AG04450 (cell line): ENCODE measurements around the gene MRPL10. TPM values are rescaled to one million over a fixed set of nuclear protein-coding genes. Genes with fewer than 3 reads are reported as not detected.

Experiments used
- CTCF ChIA-PET: fragments of 300-600, 350-600 bp; formaldehyde crosslinking; extraction: SDS; loops from one replicate; lab custom pipeline; 2022; ENCODE audit warnings: antibody characterized with exemption, inconsistent platforms; lab: Charles Lee
- POLR2A ChIA-PET: fragments of 350-600 bp; formaldehyde crosslinking; extraction: SDS; loops from one replicate; lab custom pipeline; 2021; ENCODE audit warnings: antibody characterized with exemption, inconsistent platforms; lab: Yijun Ruan, JAX
- DNase-seq: peaks from one replicate; pipeline ENCODE4 v3.0.0-alpha.2; 2011; ENCODE audit warnings: low read depth, low spot score
- H3K27ac ChIP-seq: one replicate; pipeline ENCODE4 v1.5.1; 2012; ENCODE audit warnings: low read depth, low read length, control low read depth
- H3K27me3 ChIP-seq: one replicate; pipeline ENCODE4 v1.6.0; 2012; ENCODE audit warnings: low read length; ENCODE audit not compliant: control insufficient read depth, insufficient read depth
- H3K4me3 ChIP-seq: 2 replicates; pipeline ENCODE4 v1.5.1; 2011; ENCODE audit warnings: mild to moderate bottlenecking, low read depth, low read length, control low read depth
- H3K9me3 ChIP-seq: 2 replicates; pipeline ENCODE4 v1.5.1; 2012; ENCODE audit warnings: low read length; ENCODE audit not compliant: control insufficient read depth, insufficient read depth
- CTCF ChIP-seq: IDR thresholded peaks from 2 replicates; pipeline ENCODE4 v1.5.1; 2011; ENCODE audit warnings: low read depth, low read length, control low read depth, inconsistent platforms
- polyA plus RNA-seq: library from polyadenylated mRNA; depleted of rRNA; stranded (reverse); fragments of >200 nt; gene quantifications from 2 replicates; pipeline ENCODE4 v1.2.3, GENCODE V29; 2011

Gene MRPL10
- polyA plus RNA-seq, 1 experiment = 64.4 TPM

- Histone ChIP-seq H3K27ac (peak overlapping the region; percentile 82), H3K4me3 (peak overlapping the region; percentile 98), H3K9me3 (no peaks in the 10 kb centered on the region), H3K27me3 (no peaks in the 10 kb centered on the region)
- ChIA-PET CTCF (interaction anchor here (0.7 to 2.0 kb wide), 5 partner anchors 10 to 197 kb away, joined by 3 to 25 read pairs (median 5); partner anchors contain the start of gene SCRN2), POLR2A (interaction anchor here (1.6 kb wide), 1 partner anchor 9 kb away, joined by 19 read pairs; the partner anchor contains the start of gene OSBPL7)
- no peak for DNase-seq
- TF ChIP-seq CTCF = no peak
Observed at GRCh38 chr17:47830396-47831002, 842 bp downstream of the MRPL10 start.

GRCh38 chr17:47829870-47830269 lies 1.5 kb downstream of the MRPL10 start:
- ChIA-PET CTCF (interaction anchor here (0.6 kb wide), 1 partner anchor 13 kb away, joined by 7 read pairs; no protein-coding TSS in a partner anchor), POLR2A (interaction anchor here (0.6 kb wide), 1 partner anchor 762 kb away, joined by 3 read pairs; no protein-coding TSS in a partner anchor)
- no peak for DNase-seq
- Histone ChIP-seq H3K27ac (no peak overlapping the region), H3K4me3 (no peak overlapping the region), H3K9me3 (no peaks in the 10 kb centered on the region), H3K27me3 (no peaks in the 10 kb centered on the region)
- TF ChIP-seq CTCF = no peak

GRCh38 chr17:47823519-47823918 lies 7.8 kb downstream of the MRPL10 start:
- no peaks in the 10 kb centered on the region for H3K9me3 ChIP-seq
- H3K27ac ChIP-seq = no peak overlapping the region
- H3K27me3 ChIP-seq = no peaks in the 10 kb centered on the region
- no peak for TF ChIP-seq CTCF
- ChIA-PET CTCF (interaction anchor here (0.6 kb wide), 1 partner anchor 129 kb away, joined by 4 read pairs; no protein-coding TSS in a partner anchor), POLR2A (interaction anchor here (0.6 kb wide), 1 partner anchor 39 kb away, joined by 5 read pairs; no protein-coding TSS in a partner anchor)
- H3K4me3 ChIP-seq = no peak overlapping the region
- no peak for DNase-seq

DNA sequence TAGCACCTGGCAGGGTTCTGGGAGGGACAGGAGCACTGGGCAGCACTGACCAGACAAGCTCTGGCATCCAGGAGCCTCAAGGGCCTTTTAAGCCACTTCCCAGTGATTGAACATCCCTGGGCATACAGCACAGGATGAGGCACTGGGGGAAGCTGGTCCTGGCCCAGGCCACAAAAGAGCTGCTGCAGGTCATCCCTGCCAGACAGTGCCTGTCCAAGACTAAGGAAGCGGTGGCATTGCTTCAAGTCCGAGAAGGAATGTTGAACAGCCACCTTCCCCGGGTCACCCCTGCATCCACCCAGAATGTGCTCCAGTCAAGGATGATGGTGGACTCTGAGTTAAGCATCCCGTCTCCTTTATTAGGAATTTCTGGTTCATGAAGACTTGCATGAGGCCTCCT lies 8.6 kb downstream of the MRPL10 start:
- DNase-seq = no peak
- ChIA-PET POLR2A (interaction anchor here (0.6 kb wide), 1 partner anchor 39 kb away, joined by 5 read pairs; no protein-coding TSS in a partner anchor), CTCF (interaction anchor here (1.5 kb wide), 1 partner anchor 69 kb away, joined by 5 read pairs; no protein-coding TSS in a partner anchor)
- TF ChIP-seq CTCF = no peak
- H3K9me3 ChIP-seq = no peaks in the 10 kb centered on the region
- no peaks in the 10 kb centered on the region for H3K27me3 ChIP-seq
- no peak overlapping the region for H3K27ac ChIP-seq
- H3K4me3 ChIP-seq = no peak overlapping the region
